Activated B cell treated with CpG ODN at 0.5 μM for 24 hours (primary cell): ENCODE data around the gene PRRC2B. TPM values are rescaled to one million over a fixed set of nuclear protein-coding genes. Genes with fewer than 3 reads are reported as not detected.

Experiments used
- ATAC-seq: fragments of 200-7000 bp; cut with Tn5 transposase; one replicate; pipeline ENCODE4 v1.10.0; 2021; ENCODE audit warnings: low read depth, mild to moderate bottlenecking, moderate library complexity
- CTCF ChIA-PET: fragments of 350-600 bp; sonication (Branson Sonifier 250); formaldehyde crosslinking; loops from one replicate; lab custom pipeline; 2021; ENCODE audit warnings: antibody characterized with exemption; lab: Charles Lee
- POLR2A ChIA-PET: fragments of 350-600 bp; sonication (Branson Sonifier 250); formaldehyde crosslinking; loops from one replicate; lab custom pipeline; 2021; ENCODE audit warnings: antibody characterized with exemption; lab: Charles Lee
- DNase-seq: peaks from one replicate; pipeline ENCODE4 v3.0.0; 2022
- H3K27ac Mint-ChIP-seq: one replicate; pipeline ENCODE4 v1.8.0; 2020; ENCODE audit warnings: mixed read lengths
- H3K27me3 Mint-ChIP-seq: one replicate; pipeline ENCODE4 v1.8.0; 2021; ENCODE audit warnings: mixed read lengths
- H3K36me3 Mint-ChIP-seq: one replicate; pipeline ENCODE4 v1.8.0; 2021; ENCODE audit warnings: low read depth, mixed read lengths
- H3K4me1 Mint-ChIP-seq: one replicate; pipeline ENCODE4 v1.8.0; 2021; ENCODE audit warnings: mixed read lengths
- H3K4me3 Mint-ChIP-seq: one replicate; pipeline ENCODE4 v1.8.0; 2020; ENCODE audit warnings: mild to moderate bottlenecking, mixed read lengths
- H3K9me3 Mint-ChIP-seq: one replicate; pipeline ENCODE4 v1.8.0; 2020; ENCODE audit warnings: mixed read lengths
- intact Hi-C: fragments of 100-400 bp; cut with micrococcal nuclease; formaldehyde crosslinking; loops from one replicate; pipeline ENCODE4 v1.15.1; 2024
- total RNA-seq: library from RNA; stranded (reverse); gene quantifications from 2 replicates; pipeline ENCODE4 v1.2.3, GENCODE V29; 2022
- TF ChIP-seq, protein P1 (sequence below): fragments of 200-600 bp; IDR thresholded peaks from one replicate; pipeline ENCODE4 v1.8.0; 2022; ENCODE audit warnings: antibody characterized with exemption, mild to moderate bottlenecking

Gene PRRC2B
- total RNA-seq, 1 donor from 2014 or later = 206 TPM

DNA sequence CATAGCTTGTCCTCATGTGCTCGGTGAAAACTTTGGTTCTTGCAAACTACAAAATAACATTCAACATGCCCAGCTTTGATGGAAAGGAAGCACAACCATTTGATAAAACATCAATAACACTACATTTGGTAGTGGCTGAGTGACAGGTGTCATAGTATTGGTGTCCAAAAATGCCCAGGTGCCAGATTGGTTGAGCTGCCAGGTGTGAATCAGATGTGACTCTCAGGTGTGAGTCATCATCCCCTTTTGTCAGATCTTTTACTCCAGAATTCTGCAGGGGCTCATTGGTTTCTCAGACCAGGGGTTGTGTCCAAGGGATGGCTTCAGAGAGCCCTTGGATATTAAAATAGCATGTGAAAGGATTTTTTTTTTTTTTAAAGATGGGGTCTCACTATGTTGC, 86.4 kb downstream of the PRRC2B start:
- CTCF ChIA-PET = interaction anchor here (1.3 to 3.6 kb wide), 2 partner anchors 127 to 130 kb away, joined by 3 to 25 read pairs; no protein-coding TSS in a partner anchor
- no peak overlapping the region for H3K27ac Mint-ChIP-seq
- DNase-seq = no peak
- H3K36me3 Mint-ChIP-seq = peaks cover 91% of the 10 kb centered on the region
- intact Hi-C loops = no loop called here
- ATAC-seq = no peak
- no peaks in the 10 kb centered on the region for H3K4me1 Mint-ChIP-seq
- no peak overlapping the region for H3K4me3 Mint-ChIP-seq
- TF ChIP-seq, protein P1, sequence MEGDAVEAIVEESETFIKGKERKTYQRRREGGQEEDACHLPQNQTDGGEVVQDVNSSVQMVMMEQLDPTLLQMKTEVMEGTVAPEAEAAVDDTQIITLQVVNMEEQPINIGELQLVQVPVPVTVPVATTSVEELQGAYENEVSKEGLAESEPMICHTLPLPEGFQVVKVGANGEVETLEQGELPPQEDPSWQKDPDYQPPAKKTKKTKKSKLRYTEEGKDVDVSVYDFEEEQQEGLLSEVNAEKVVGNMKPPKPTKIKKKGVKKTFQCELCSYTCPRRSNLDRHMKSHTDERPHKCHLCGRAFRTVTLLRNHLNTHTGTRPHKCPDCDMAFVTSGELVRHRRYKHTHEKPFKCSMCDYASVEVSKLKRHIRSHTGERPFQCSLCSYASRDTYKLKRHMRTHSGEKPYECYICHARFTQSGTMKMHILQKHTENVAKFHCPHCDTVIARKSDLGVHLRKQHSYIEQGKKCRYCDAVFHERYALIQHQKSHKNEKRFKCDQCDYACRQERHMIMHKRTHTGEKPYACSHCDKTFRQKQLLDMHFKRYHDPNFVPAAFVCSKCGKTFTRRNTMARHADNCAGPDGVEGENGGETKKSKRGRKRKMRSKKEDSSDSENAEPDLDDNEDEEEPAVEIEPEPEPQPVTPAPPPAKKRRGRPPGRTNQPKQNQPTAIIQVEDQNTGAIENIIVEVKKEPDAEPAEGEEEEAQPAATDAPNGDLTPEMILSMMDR = no peak
- POLR2A ChIA-PET = interaction anchor here (0.8 kb wide), 1 partner anchor 107 kb away, joined by 5 read pairs; no protein-coding TSS in a partner anchor
- no peaks in the 10 kb centered on the region for H3K27me3 Mint-ChIP-seq
- H3K9me3 Mint-ChIP-seq = no peaks in the 10 kb centered on the region

DNA sequence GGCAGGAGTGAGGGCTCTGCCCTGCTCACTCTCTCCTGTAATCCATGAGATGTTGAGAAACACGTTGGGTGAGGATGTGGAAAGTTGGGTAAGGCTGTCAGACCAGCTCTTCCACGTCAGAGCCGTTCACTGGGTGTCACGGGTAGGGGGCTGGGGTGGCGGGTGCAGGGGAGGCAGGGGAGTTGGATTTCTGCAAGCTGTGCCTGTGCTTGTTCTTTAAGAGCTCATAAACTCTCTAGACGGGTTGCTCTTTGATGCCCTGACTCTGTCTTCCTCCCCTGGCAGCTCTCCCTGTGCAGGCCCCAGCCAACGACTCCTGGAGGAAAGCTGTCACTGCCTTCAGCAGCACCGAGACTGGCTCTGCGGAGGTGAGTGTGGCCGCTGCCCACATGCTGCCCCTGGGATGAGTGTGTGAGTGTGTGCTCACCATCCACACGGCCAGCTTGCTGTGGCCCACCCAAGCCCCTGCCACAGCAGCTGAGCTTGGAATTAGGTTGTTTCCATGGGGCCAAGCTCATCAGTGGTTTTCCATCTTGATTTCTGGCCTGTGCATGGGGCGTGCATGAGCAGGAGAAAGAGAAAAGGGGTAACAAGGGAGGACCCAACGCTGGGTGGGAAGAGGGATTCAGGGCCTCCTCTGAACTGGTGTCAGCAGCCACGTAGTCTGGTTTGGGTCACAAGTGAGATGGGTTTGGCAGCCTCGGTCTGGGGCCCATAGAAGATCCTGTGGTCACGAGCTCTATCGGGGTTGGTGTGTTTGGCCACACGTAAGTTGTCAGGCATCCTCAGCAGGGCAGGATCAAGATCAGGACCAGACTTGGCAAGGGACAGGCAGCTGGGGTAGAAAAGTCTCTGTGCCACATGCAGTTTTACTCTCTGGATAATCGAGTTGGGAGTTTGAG, 87.8 kb downstream of the PRRC2B start:
- H3K4me3 Mint-ChIP-seq = no peak overlapping the region
- TF ChIP-seq, protein P1 = no peak
- ATAC-seq (no peak), DNase-seq (no peak)
- no peaks in the 10 kb centered on the region for H3K4me1 Mint-ChIP-seq
- peak overlapping the region; percentile 12 for H3K27ac Mint-ChIP-seq
- H3K36me3 Mint-ChIP-seq = peaks cover 93% of the 10 kb centered on the region
- intact Hi-C loops = no loop called here
- POLR2A ChIA-PET = interaction anchor here (0.6 kb wide), 1 partner anchor 156 kb away, joined by 12 read pairs; no protein-coding TSS in a partner anchor
- no peaks in the 10 kb centered on the region for H3K9me3 Mint-ChIP-seq
- no peaks in the 10 kb centered on the region for H3K27me3 Mint-ChIP-seq
- CTCF ChIA-PET = interaction anchor here (2.0 kb wide), 1 partner anchor 132 kb away, joined by 8 read pairs; no protein-coding TSS in a partner anchor

DNA sequence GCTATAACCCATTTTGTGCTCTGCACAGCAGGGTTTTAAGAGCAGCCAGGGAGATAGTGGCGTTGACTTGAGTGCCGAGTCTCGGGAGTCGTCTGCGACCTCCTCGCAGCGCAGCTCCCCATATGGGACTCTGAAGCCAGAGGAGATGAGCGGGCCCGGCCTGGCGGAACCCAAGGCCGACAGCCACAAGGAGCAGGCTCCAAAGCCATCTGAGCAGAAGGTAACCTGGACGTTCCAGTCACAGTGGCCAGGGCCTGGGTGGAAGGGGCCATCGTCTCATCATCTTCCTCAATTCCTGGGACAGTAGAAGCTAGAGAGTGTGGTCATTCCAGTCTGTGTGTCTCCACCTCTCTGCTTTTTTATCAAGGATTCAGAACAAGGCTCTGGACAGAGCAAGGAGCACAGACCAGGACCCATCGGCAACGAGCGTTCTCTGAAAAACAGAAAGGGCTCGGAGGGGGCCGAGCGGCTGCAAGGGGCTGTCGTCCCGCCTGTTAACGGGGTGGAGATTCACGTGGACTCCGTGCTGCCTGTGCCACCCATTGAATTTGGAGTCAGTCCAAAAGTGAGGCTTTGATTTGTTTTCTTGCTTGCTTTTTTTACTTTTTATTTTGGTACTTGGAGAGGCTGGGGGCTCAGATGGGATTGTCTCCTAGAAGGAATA, 88.6 kb downstream of the PRRC2B start:
- ChIA-PET CTCF (interaction anchor here (2.0 kb wide), 1 partner anchor 133 kb away, joined by 8 read pairs; no protein-coding TSS in a partner anchor), POLR2A (no interaction called here)
- DNase-seq (no peak), ATAC-seq (no peak)
- no peaks in the 10 kb centered on the region for H3K27me3 Mint-ChIP-seq
- H3K4me3 Mint-ChIP-seq = no peak overlapping the region
- H3K27ac Mint-ChIP-seq = no peak overlapping the region
- TF ChIP-seq, protein P1 = no peak
- no peaks in the 10 kb centered on the region for H3K4me1 Mint-ChIP-seq
- H3K36me3 Mint-ChIP-seq = peaks cover 93% of the 10 kb centered on the region
- intact Hi-C loops = no loop called here
- H3K9me3 Mint-ChIP-seq = no peaks in the 10 kb centered on the region

DNA sequence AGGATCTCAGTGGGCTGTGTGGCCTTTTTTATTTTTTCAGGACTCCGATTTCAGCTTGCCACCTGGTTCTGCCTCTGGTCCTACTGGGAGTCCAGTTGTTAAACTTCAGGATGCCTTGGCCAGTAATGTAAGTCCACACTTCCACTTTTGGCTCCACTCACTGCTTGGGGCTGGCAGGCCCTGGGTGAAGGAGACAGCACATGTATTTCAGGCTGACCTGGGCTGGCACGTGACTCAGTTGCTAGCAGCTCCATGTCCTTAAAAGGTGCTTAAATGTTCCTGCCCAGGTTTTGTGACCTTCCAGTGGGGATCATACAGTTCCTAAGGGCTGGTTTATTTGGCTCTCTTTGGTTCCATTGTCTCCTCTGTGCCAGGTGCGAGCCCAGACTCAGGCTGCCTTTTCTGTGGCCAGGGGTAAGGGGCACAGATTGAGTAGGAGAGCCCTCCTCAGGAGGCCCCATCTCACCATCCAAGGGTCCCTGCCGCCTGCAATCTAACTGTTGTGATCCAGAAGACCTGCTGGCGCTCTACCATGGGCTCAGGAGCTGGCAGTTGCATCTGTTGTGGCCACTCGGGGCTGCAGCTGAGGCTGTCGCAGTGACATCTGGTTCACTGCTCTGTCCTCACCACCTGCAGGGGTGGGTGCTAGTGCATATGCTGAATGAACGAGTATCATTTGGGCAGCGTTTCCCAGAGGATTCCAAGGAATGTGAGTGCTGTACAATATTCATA, 89.6 kb downstream of the PRRC2B start:
- peaks cover 93% of the 10 kb centered on the region for H3K36me3 Mint-ChIP-seq
- TF ChIP-seq, protein P1 = no peak
- H3K4me3 Mint-ChIP-seq = no peak overlapping the region
- no peaks in the 10 kb centered on the region for H3K4me1 Mint-ChIP-seq
- H3K27ac Mint-ChIP-seq = no peak overlapping the region
- intact Hi-C loops = no loop called here
- DNase-seq = no peak
- no peak for ATAC-seq
- ChIA-PET POLR2A (no interaction called here), CTCF (no interaction called here)
- H3K9me3 Mint-ChIP-seq = no peaks in the 10 kb centered on the region
- no peaks in the 10 kb centered on the region for H3K27me3 Mint-ChIP-seq
